Left ventricle myocardium superior (tissue), 1 donor: ENCODE measurements around the gene SHOC2. TPM values are rescaled to one million over a fixed set of nuclear protein-coding genes. Genes with fewer than 3 reads are reported as not detected.

Experiments used
- ATAC-seq: fragments of 200-7000 bp; cut with Tn5 transposase; one replicate; pipeline ENCODE4 v1.9.1; 2020; ENCODE audit warnings: mild to moderate bottlenecking, moderate library complexity
- DNase-seq: peaks from one replicate; pipeline ENCODE4 v3.0.0-alpha.2; 2020
- intact Hi-C: fragments of 100-400 bp; cut with micrococcal nuclease; formaldehyde crosslinking; loops from one replicate; pipeline ENCODE4 v1.11.0; 2022
- total RNA-seq: library from RNA; stranded (reverse); fragmentation: NEBNext Ultra II Directional; extraction: Animal tissue kit (Norgen Biotek cat#: 25700); gene quantifications from one replicate; pipeline ENCODE4 v1.2.1, GENCODE V29; 2021
- donor health status: DM: no; HTN: yes; CAD: no; lungs with severe emphysema.

SHOC2 gene
- total RNA-seq, 1 donor from 2014 or later: 42.7 TPM

- intact Hi-C loops: no loop called here
- DNase-seq (no peak), ATAC-seq (peak; percentile 84)
These were observed 12.5 kb downstream of the SHOC2 start for GRCh38 chr10:110931769-110932381.

- DNase-seq (no peak), ATAC-seq (peak; percentile 12)
- intact Hi-C loops: no loop called here
These were observed 13.2 kb downstream of the SHOC2 start for GRCh38 chr10:110932505-110933180.

GRCh38 chr10:110936757-110937156, 17.4 kb downstream of the SHOC2 start:
- intact Hi-C loops: no loop called here
- DNase-seq (no peak), ATAC-seq (no peak)

GRCh38 chr10:110939419-110939818, 20.0 kb downstream of the SHOC2 start:
- ATAC-seq (no peak), DNase-seq (no peak)
- intact Hi-C loops: no loop called here

- intact Hi-C loops: no loop called here
- DNase-seq (no peak), ATAC-seq (peak; percentile 71)
These were observed 25.5 kb downstream of the SHOC2 start for GRCh38 chr10:110944792-110945396.

GRCh38 chr10:110946496-110946895, 27.1 kb downstream of the SHOC2 start:
- ATAC-seq: no peak
- intact Hi-C loops: no loop called here
- no peak for DNase-seq

- intact Hi-C loops: no loop called here
- no peak for DNase-seq
- ATAC-seq: no peak
These were observed 27.7 kb downstream of the SHOC2 start for GRCh38 chr10:110947061-110947595.

- DNase-seq: no peak
- ATAC-seq: no peak
- intact Hi-C loops: no loop called here
These were observed 32.0 kb downstream of the SHOC2 start for GRCh38 chr10:110951381-110951780.

- DNase-seq (no peak), ATAC-seq (no peak)
- intact Hi-C loops: no loop called here
These were observed 38.2 kb downstream of the SHOC2 start for GRCh38 chr10:110957606-110958005.

- intact Hi-C loops: no loop called here
- ATAC-seq (peak; percentile 65), DNase-seq (no peak)
These were observed 40.3 kb downstream of the SHOC2 start for GRCh38 chr10:110959379-110960332.

- ATAC-seq: no peak
- DNase-seq: no peak
These were observed 40.9 kb downstream of the SHOC2 start for GRCh38 chr10:110960333-110960712.

GRCh38 chr10:110962443-110962842, 43.0 kb downstream of the SHOC2 start:
- intact Hi-C loops: no loop called here
- DNase-seq (no peak), ATAC-seq (no peak)

More at GRCh38 chr10:110960333-110960712, 40.9 kb downstream of the SHOC2 start:
- intact Hi-C loops: no loop called here

GRCh38 chr10:110963162-110963561, 43.8 kb downstream of the SHOC2 start:
- DNase-seq: no peak
- intact Hi-C loops: no loop called here
- no peak for ATAC-seq

GRCh38 chr10:110964681-110965080, 45.3 kb downstream of the SHOC2 start:
- intact Hi-C loops: no loop called here
- DNase-seq (no peak), ATAC-seq (no peak)

GRCh38 chr10:110965216-110965615, 45.8 kb downstream of the SHOC2 start:
- no peak for ATAC-seq
- intact Hi-C loops: no loop called here

GRCh38 chr10:110966146-110966545, 46.7 kb downstream of the SHOC2 start:
- DNase-seq (no peak), ATAC-seq (no peak)
- intact Hi-C loops: no loop called here

More at GRCh38 chr10:110965216-110965615, 45.8 kb downstream of the SHOC2 start:
- DNase-seq: no peak

GRCh38 chr10:110967009-110967630, 47.7 kb downstream of the SHOC2 start:
- no peak for ATAC-seq
- no peak for DNase-seq
- intact Hi-C loops: no loop called here

GRCh38 chr10:110967645-110968044, 48.2 kb downstream of the SHOC2 start:
- ATAC-seq (no peak), DNase-seq (no peak)
- intact Hi-C loops: no loop called here

GRCh38 chr10:110969183-110969582, 49.8 kb downstream of the SHOC2 start:
- intact Hi-C loops: no loop called here
- ATAC-seq (no peak), DNase-seq (no peak)
